AG04450 (cell line): Measurements from ENCODE around the gene EVC. TPM values are rescaled to one million over a fixed set of nuclear protein-coding genes. Genes with fewer than 3 reads are reported as not detected.

Experiments
- CTCF ChIA-PET: fragments of 300-600, 350-600 bp; formaldehyde crosslinking; extraction: SDS; loops from one replicate; lab custom pipeline; 2022; ENCODE audit warnings: antibody characterized with exemption, inconsistent platforms; lab: Charles Lee
- POLR2A ChIA-PET: fragments of 350-600 bp; formaldehyde crosslinking; extraction: SDS; loops from one replicate; lab custom pipeline; 2021; ENCODE audit warnings: antibody characterized with exemption, inconsistent platforms; lab: Yijun Ruan, JAX
- DNase-seq: peaks from one replicate; pipeline ENCODE4 v3.0.0-alpha.2; 2011; ENCODE audit warnings: low read depth, low spot score
- H3K27ac ChIP-seq: one replicate; pipeline ENCODE4 v1.5.1; 2012; ENCODE audit warnings: low read depth, low read length, control low read depth
- H3K27me3 ChIP-seq: one replicate; pipeline ENCODE4 v1.6.0; 2012; ENCODE audit warnings: low read length; ENCODE audit not compliant: control insufficient read depth, insufficient read depth
- H3K4me3 ChIP-seq: 2 replicates; pipeline ENCODE4 v1.5.1; 2011; ENCODE audit warnings: mild to moderate bottlenecking, low read depth, low read length, control low read depth
- H3K9me3 ChIP-seq: 2 replicates; pipeline ENCODE4 v1.5.1; 2012; ENCODE audit warnings: low read length; ENCODE audit not compliant: control insufficient read depth, insufficient read depth
- CTCF ChIP-seq: IDR thresholded peaks from 2 replicates; pipeline ENCODE4 v1.5.1; 2011; ENCODE audit warnings: low read depth, low read length, control low read depth, inconsistent platforms
- polyA plus RNA-seq: library from polyadenylated mRNA; depleted of rRNA; stranded (reverse); fragments of >200 nt; gene quantifications from 2 replicates; pipeline ENCODE4 v1.2.3, GENCODE V29; 2011

Gene EVC
- polyA plus RNA-seq, 1 experiment: 11.5 TPM

GRCh38 chr4:5746250-5746649 is 35.2 kb downstream of the EVC start:
- Histone ChIP-seq H3K4me3 (no peak overlapping the region), H3K27me3 (no peaks in the 10 kb centered on the region), H3K9me3 (no peaks in the 10 kb centered on the region; the same call in 1 of the 2 replicates), H3K27ac (no peak overlapping the region)
- POLR2A ChIA-PET: no interaction called here
- CTCF ChIA-PET: no interaction called here
- TF ChIP-seq CTCF: no peak
- DNase-seq: no peak

GRCh38 chr4:5746829-5747737 is 36.1 kb downstream of the EVC start:
- H3K27me3 ChIP-seq: no peaks in the 10 kb centered on the region
- POLR2A ChIA-PET: interaction anchor here (0.8 to 1.3 kb wide), 5 partner anchors 9 to 39 kb away, joined by 3 to 11 read pairs (median 4); partner anchors contain the start of gene EVC2
- no peaks in the 10 kb centered on the region; the same call in 1 of the 2 replicates for H3K9me3 ChIP-seq
- CTCF ChIA-PET: interaction anchor here (1.6 kb wide), 1 partner anchor 66 kb away, joined by 6 read pairs; no protein-coding TSS in a partner anchor
- no peak for TF ChIP-seq CTCF
- H3K27ac ChIP-seq: peak overlapping the region; percentile 81
- no peak overlapping the region for H3K4me3 ChIP-seq
- no peak for DNase-seq

DNA sequence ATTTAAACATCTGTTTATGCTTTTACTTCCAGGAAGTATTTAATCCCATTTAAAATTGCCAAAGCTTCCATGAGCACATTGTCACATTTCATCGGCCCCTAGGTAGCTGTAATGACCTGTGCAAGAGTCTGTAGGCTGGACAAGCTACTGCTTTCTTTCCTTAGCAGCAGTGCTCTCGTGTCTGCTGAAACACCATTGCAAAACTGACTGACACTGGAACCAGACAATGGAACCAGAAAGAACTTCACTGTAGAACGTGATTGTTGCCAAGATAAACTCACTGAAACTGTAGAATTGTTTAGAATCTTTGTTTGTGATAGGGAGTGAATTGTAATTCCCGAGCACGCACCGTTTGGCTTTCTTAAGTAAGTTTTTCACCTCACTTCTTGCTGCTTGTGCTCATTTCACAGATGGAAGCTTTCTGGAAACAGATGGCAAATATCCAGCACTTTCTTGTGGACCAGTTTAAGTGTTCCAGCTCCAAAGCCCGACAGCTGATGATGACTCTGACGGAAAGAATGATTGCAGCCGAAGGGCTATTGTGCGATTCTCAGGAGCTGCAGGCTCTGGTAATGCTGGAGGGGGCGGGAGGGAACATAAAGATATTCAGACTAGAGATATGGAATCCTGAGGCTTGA is 36.9 kb downstream of the EVC start:
- TF ChIP-seq CTCF: no peak
- Histone ChIP-seq H3K27me3 (no peaks in the 10 kb centered on the region), H3K27ac (peak overlapping the region; percentile 81), H3K4me3 (no peak overlapping the region), H3K9me3 (no peaks in the 10 kb centered on the region; the same call in 1 of the 2 replicates)
- DNase-seq: peak; percentile 96
- POLR2A ChIA-PET: interaction anchor here (0.8 to 1.3 kb wide), 6 partner anchors 10 to 39 kb away, joined by 3 to 11 read pairs (median 4); partner anchors contain the start of gene EVC2
- CTCF ChIA-PET: interaction anchor here (1.6 kb wide), 1 partner anchor 65 kb away, joined by 6 read pairs; no protein-coding TSS in a partner anchor

DNA sequence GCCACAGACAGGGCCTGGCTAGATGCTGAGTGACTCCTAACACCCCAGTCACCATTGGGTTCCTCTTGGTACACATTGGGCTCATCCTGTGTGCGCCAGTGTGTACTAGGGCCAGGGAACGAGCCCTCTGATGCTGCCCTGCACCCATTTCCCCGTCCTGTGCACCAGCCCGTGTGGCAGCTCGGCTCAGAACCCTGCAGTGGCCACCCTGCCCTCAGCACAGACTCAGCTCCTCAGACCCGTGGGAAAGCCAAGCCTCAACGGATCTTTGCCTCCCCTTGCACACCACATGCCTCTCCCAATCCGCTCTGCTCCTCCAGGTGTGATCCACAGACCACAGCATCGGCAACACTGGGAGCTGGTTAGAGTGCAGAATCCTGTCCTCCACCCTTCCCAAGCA is 38.6 kb downstream of the EVC start:
- no peaks in the 10 kb centered on the region; the same call in 1 of the 2 replicates for H3K9me3 ChIP-seq
- ChIA-PET CTCF (interaction anchor here (1.4 kb wide), 1 partner anchor 41 kb away, joined by 4 read pairs; no protein-coding TSS in a partner anchor), POLR2A (interaction anchor here (1.2 kb wide), 1 partner anchor 14 kb away, joined by 3 read pairs; no protein-coding TSS in a partner anchor)
- DNase-seq: no peak
- no peaks in the 10 kb centered on the region for H3K27me3 ChIP-seq
- no peak overlapping the region for H3K27ac ChIP-seq
- H3K4me3 ChIP-seq: no peak overlapping the region
- TF ChIP-seq CTCF: no peak
